Effector CD4-positive, alpha-beta T cell (primary cell): ENCODE results near the gene SPTB.

ENCODE experiments used
- DNase-seq: peaks from one replicate; pipeline ENCODE4 v3.0.0-alpha.2; 2020

The SPTB gene

GRCh38 chr14:64763085-64763782, 116.5 kb downstream of the SPTB start:
- DNase-seq, result no peak

GRCh38 chr14:64762044-64763034, 117.4 kb downstream of the SPTB start:
- DNase-seq, result peak; percentile 25

- no peak for DNase-seq
These were observed 118.2 kb downstream of the SPTB start for GRCh38 chr14:64761441-64762043.

GRCh38 chr14:64760916-64761315, 118.8 kb downstream of the SPTB start:
- no peak for DNase-seq

GRCh38 chr14:64760146-64760755, 119.5 kb downstream of the SPTB start:
- peak; percentile 57 for DNase-seq

- DNase-seq, result no peak
These were observed 120.2 kb downstream of the SPTB start for GRCh38 chr14:64759555-64759938.

GRCh38 chr14:64758691-64759554, 120.8 kb downstream of the SPTB start:
- no peak for DNase-seq

- no peak for DNase-seq
These were observed 121.6 kb downstream of the SPTB start for GRCh38 chr14:64758025-64758521.

GRCh38 chr14:64757601-64758000, 122.1 kb downstream of the SPTB start:
- DNase-seq, result no peak

GRCh38 chr14:64756712-64757111, 123.0 kb downstream of the SPTB start:
- no peak for DNase-seq

GRCh38 chr14:64755781-64756221, 123.9 kb downstream of the SPTB start:
- peak; percentile 71 for DNase-seq

GRCh38 chr14:64754685-64755084, 125.0 kb downstream of the SPTB start:
- DNase-seq, result no peak

- DNase-seq, result no peak
These were observed 125.7 kb downstream of the SPTB start for GRCh38 chr14:64753999-64754398.

GRCh38 chr14:64753374-64753773, 126.3 kb downstream of the SPTB start:
- DNase-seq, result no peak

- DNase-seq, result no peak
These were observed 126.8 kb downstream of the SPTB start for GRCh38 chr14:64752909-64753308.

GRCh38 chr14:64748995-64749714, 130.6 kb downstream of the SPTB start:
- no peak for DNase-seq

GRCh38 chr14:64748521-64748920, 131.2 kb downstream of the SPTB start:
- no peak for DNase-seq

- DNase-seq, result no peak
These were observed 132.4 kb downstream of the SPTB start for GRCh38 chr14:64747327-64747726.

- no peak for DNase-seq
These were observed 133.1 kb downstream of the SPTB start for GRCh38 chr14:64746298-64747250.
